ENCODE data around the gene SNAP25.

- TF ChIP-seq POLR2AphosphoS5 (IDR thresholded peaks at IDR 0.05) (no peak), POLR2A (IDR thresholded peaks at IDR 0.05) (no peak), CTCF (IDR thresholded peaks at IDR 0.05) (no peak), EP300 (IDR thresholded peaks at IDR 0.05) (no peak)
Measured at GRCh38 chr20:10280018-10280908, 61.6 kb downstream of the SNAP25 start.

Measured in suprapubic skin (tissue), 4 donors.